A549 (cell line): ENCODE measurements around the gene MME. TPM values are rescaled to one million over a fixed set of nuclear protein-coding genes. Genes with fewer than 3 reads are reported as not detected.
A peak's percentile ranks its signal among the peaks of the same experiment; 100 is the strongest.

Experiments used
- ATAC-seq, 2 experiments: fragments of 200-7000 bp in 1 of 2; fragments of >200 bp in 1 of 2; cut with Nextera tagmentation in 1 of 2; cut with Tn5 transposase in 1 of 2; 3 replicates each; pipeline versions ENCODE4 v1.8.0 to v1.9.1; 2018 to 2020; ENCODE audit warnings: mild to moderate bottlenecking in 1 of 2, moderate library complexity in 1 of 2
- CTCF ChIA-PET: fragments of 300-600 bp; sonication (Branson Sonifier 250); formaldehyde crosslinking; extraction: SDS; loops from one replicate; lab custom pipeline; 2021; ENCODE audit warnings: antibody characterized with exemption, inconsistent platforms; lab: Yijun Ruan, JAX
- POLR2A ChIA-PET: fragments of 350-600 bp; formaldehyde crosslinking; extraction: SDS; loops from one replicate; lab custom pipeline; 2021; ENCODE audit warnings: antibody characterized with exemption, inconsistent platforms; lab: Yijun Ruan, JAX
- DNase-seq, 2 experiments: peaks; one replicate each; pipeline versions ENCODE4 v3.0.0 to v3.0.0-alpha.2; 2011 to 2016; ENCODE audit warnings: low read depth in 1 of 2, low spot score in 1 of 2
- FAIRE-seq: peaks from 2 replicates; lab custom pipeline; 2011; peaks lifted over from hg19 to GRCh38; lab: Jason Lieb, UNC
- H3K27ac ChIP-seq, 2 experiments: fragments of >200 bp; sonication (Bioruptor Twin); formaldehyde crosslinking; 3 replicates each; pipeline ENCODE4 v1.5.1; 2016 to 2017
- H3K4me1 ChIP-seq: fragments of >200 bp; sonication (Bioruptor Twin); formaldehyde crosslinking; 3 replicates; pipeline ENCODE4 v1.6.1; 2016
- H3K4me2 ChIP-seq: fragments of >200 bp; sonication (Bioruptor Twin); formaldehyde crosslinking; 3 replicates; pipeline ENCODE4 v1.6.1; 2016
- H3K4me3 ChIP-seq: fragments of >200 bp; sonication (Bioruptor Twin); formaldehyde crosslinking; 3 replicates; pipeline ENCODE4 v1.5.1; 2016
- H3K9me3 ChIP-seq: fragments of >200 bp; sonication (Bioruptor Twin); formaldehyde crosslinking; 3 replicates; pipeline ENCODE4 v1.6.1; 2016
- BCL3 ChIP-seq: fragments of >200 bp; sonication (Bioruptor Twin); formaldehyde crosslinking; IDR thresholded peaks from 3 replicates; pipeline ENCODE4 v1.6.1; 2016
- CEBPB ChIP-seq, 2 experiments: fragments of >200 bp in 1 of 2; sonication (Bioruptor Twin) in 1 of 2; formaldehyde crosslinking in 1 of 2; IDR thresholded peaks; 2 replicates each; pipeline ENCODE4 v1.6.1; 2012 to 2016
- CHD4 ChIP-seq: fragments of 200-600 bp; sonication (generic); IDR thresholded peaks from 2 replicates; pipeline ENCODE4 v1.6.1; 2016; ENCODE audit warnings: antibody characterized with exemption, mild to moderate bottlenecking, borderline replicate concordance
- CTCF ChIP-seq: fragments of >200 bp; sonication (Bioruptor Twin); formaldehyde crosslinking; IDR thresholded peaks from 3 replicates; pipeline ENCODE4 v1.5.1; 2016
- E2F6 ChIP-seq: IDR thresholded peaks from 2 replicates; pipeline ENCODE4 v1.6.1; 2012; ENCODE audit warnings: low read depth, borderline replicate concordance
- ELK1 ChIP-seq: fragments of 150-350 bp; IDR thresholded peaks from 2 replicates; pipeline ENCODE4 v1.6.1; 2014; ENCODE audit warnings: low read depth, mild to moderate bottlenecking, low read length
- FOXS1 ChIP-seq: fragments of 250-450 bp; sonication (Bioruptor Pico); IDR thresholded peaks from 2 replicates; pipeline ENCODE4 v1.5.0; 2020; ENCODE audit warnings: mild to moderate bottlenecking, moderate library complexity
- HDAC2 ChIP-seq: fragments of 200-600 bp; sonication (generic); IDR thresholded peaks from 2 replicates; pipeline ENCODE4 v1.6.1; 2016
- HES2 ChIP-seq: fragments of >200 bp; sonication (Bioruptor Twin); formaldehyde crosslinking; IDR thresholded peaks from 2 replicates; pipeline ENCODE4 v1.6.1; 2016
- KDM1A ChIP-seq: fragments of 200-600 bp; sonication (generic); IDR thresholded peaks from 2 replicates; pipeline ENCODE4 v1.6.1; 2016; ENCODE audit warnings: low read depth, mild to moderate bottlenecking
- MAFK ChIP-seq: fragments of 450-650 bp; IDR thresholded peaks from 2 replicates; pipeline ENCODE4 v1.6.1; 2014; ENCODE audit not compliant: partially characterized antibody
- MAZ ChIP-seq: fragments of 150-350 bp; IDR thresholded peaks from 2 replicates; pipeline ENCODE4 v1.6.1; 2014; ENCODE audit warnings: antibody characterized with exemption, low read depth, low read length, borderline replicate concordance
- NFE2L2 ChIP-seq: fragments of 150-350 bp; conservative IDR thresholded peaks from 2 replicates; pipeline ENCODE4 v1.6.1; 2014; ENCODE audit warnings: low read length
- NPAS2 ChIP-seq: fragments of 250-450 bp; sonication (Bioruptor Pico); IDR thresholded peaks from 2 replicates; pipeline ENCODE4 v1.8.0; 2022; ENCODE audit warnings: mild to moderate bottlenecking, moderate library complexity, borderline replicate concordance
- NR3C1 ChIP-seq: fragments of >200 bp; sonication (Bioruptor Twin); formaldehyde crosslinking; IDR thresholded peaks from 3 replicates; pipeline ENCODE4 v1.6.1; 2017
- PHF8 ChIP-seq: fragments of 200-600 bp; sonication (generic); IDR thresholded peaks from 2 replicates; pipeline ENCODE4 v1.6.1; 2016; ENCODE audit warnings: low read depth, mild to moderate bottlenecking, antibody characterized with exemption, moderate library complexity, borderline replicate concordance
- RARB ChIP-seq: fragments of 250-450 bp; sonication (Bioruptor Pico); IDR thresholded peaks from 2 replicates; pipeline ENCODE4 v1.8.0; 2021; ENCODE audit warnings: mild to moderate bottlenecking, moderate library complexity
- REST ChIP-seq: fragments of 200-600 bp; sonication (generic); IDR thresholded peaks from 2 replicates; pipeline ENCODE4 v1.6.1; 2016; ENCODE audit warnings: antibody characterized with exemption, mild to moderate bottlenecking, moderate library complexity
- RNF2 ChIP-seq: fragments of 200-600 bp; sonication (generic); IDR thresholded peaks from 2 replicates; pipeline ENCODE4 v1.6.1; 2016; ENCODE audit warnings: low read depth, mild to moderate bottlenecking, antibody characterized with exemption, moderate library complexity, borderline replicate concordance
- SMC3 ChIP-seq: fragments of >200 bp; sonication (Bioruptor Twin); formaldehyde crosslinking; IDR thresholded peaks from 3 replicates; pipeline ENCODE4 v1.6.1; 2018; ENCODE audit warnings: inconsistent platforms
- TFCP2L1 ChIP-seq: fragments of 250-450 bp; sonication (Bioruptor Pico); IDR thresholded peaks from 2 replicates; pipeline ENCODE4 v1.5.0; 2021; ENCODE audit warnings: mild to moderate bottlenecking
- WGBS: methylation state at CpG from one replicate; pipeline ENCODE4 v1.1.6; 2017; ENCODE audit errors: missing lambda C conversion rate; 5-methylcytosine and 5-hydroxymethylcytosine counted together
- polyA plus RNA-seq, 4 experiments: library from polyadenylated mRNA; depleted of rRNA in 3 of 4; stranded (reverse); fragments of >200 nt; fragmentation: RNase III in 1 of 4; extraction: RNeasy Plus Mini Kit Qiagen cat#74134 plus additional on column Dnase treatment in 1 of 4; gene quantifications; 2 replicates in 3 of 4; 3 replicates in 1 of 4; pipeline ENCODE4 v1.2.3, GENCODE V29; 2011 to 2017

Gene MME
- polyA plus RNA-seq, 2 of the 4 experiments (the other 2 are of a cell fraction) = not detected

GRCh38 chr3:155158346-155159037 lies 78.4 kb downstream of the MME start:
- ATAC-seq (no peak), DNase-seq (no peak)
- Histone ChIP-seq H3K27ac (no peak overlapping the region), H3K4me1 (no peaks in the 10 kb centered on the region)
- POLR2A ChIA-PET = no interaction called here
- peak; percentile 33 for TF ChIP-seq MAFK
- TF ChIP-seq NFE2L2 = no peak
- no peak for TF ChIP-seq CHD4
- TF ChIP-seq FOXS1 (CRISPR knock-in tag) = no peak
- TF ChIP-seq CEBPB (IDR thresholded peaks at IDR 0.05) = no peak
- TF ChIP-seq HES2 = no peak
- no peak for TF ChIP-seq TFCP2L1 (CRISPR knock-in tag)
- TF ChIP-seq, all 56 proteins: peak for 1
- FAIRE-seq = no peak
- CTCF ChIA-PET = no interaction called here
- H3K9me3 ChIP-seq = no peaks in the 10 kb centered on the region
- WGBS = 27% methylated on average over 9 of the region's 9 CpGs
- no peak overlapping the region for H3K4me2 ChIP-seq
- no peak overlapping the region for H3K4me3 ChIP-seq

GRCh38 chr3:155159301-155159700 lies 79.2 kb downstream of the MME start:
- H3K4me3 ChIP-seq = no peak overlapping the region
- no peak overlapping the region for H3K27ac ChIP-seq
- ATAC-seq = no peak
- H3K4me2 ChIP-seq = no peak overlapping the region
- POLR2A ChIA-PET = no interaction called here
- TF ChIP-seq CTCF (no peak), RNF2 (no peak), NPAS2 (no peak), KDM1A (no peak), TFCP2L1 (CRISPR knock-in tag) (no peak)
- CTCF ChIA-PET = no interaction called here
- no peak for DNase-seq
- H3K9me3 ChIP-seq = no peaks in the 10 kb centered on the region
- FAIRE-seq = no peak
- WGBS = 64% methylated on average over 2 of the region's 2 CpGs
- no peaks in the 10 kb centered on the region for H3K4me1 ChIP-seq

GRCh38 chr3:155161640-155162292 lies 81.6 kb downstream of the MME start:
- ATAC-seq = no peak
- CTCF ChIA-PET = no interaction called here
- 14% methylated on average over 4 of the region's 4 CpGs for WGBS
- POLR2A ChIA-PET = no interaction called here
- DNase-seq = no peak
- FAIRE-seq = no peak
- no peak overlapping the region for H3K4me3 ChIP-seq
- H3K4me2 ChIP-seq = no peak overlapping the region
- H3K9me3 ChIP-seq = no peaks in the 10 kb centered on the region
- H3K27ac ChIP-seq = no peak overlapping the region
- H3K4me1 ChIP-seq = no peaks in the 10 kb centered on the region
- TF ChIP-seq PHF8 (no peak), SMC3 (no peak), MAFK (no peak), BCL3 (no peak)

GRCh38 chr3:155164306-155164705 lies 84.2 kb downstream of the MME start:
- H3K4me2 ChIP-seq = no peak overlapping the region
- no peak overlapping the region for H3K27ac ChIP-seq
- ATAC-seq (no peak), DNase-seq (no peak), FAIRE-seq (no peak)
- H3K4me1 ChIP-seq = no peaks in the 10 kb centered on the region
- ChIA-PET POLR2A (no interaction called here), CTCF (interaction anchor here (0.6 kb wide), 1 partner anchor 232 kb away, joined by 3 read pairs; no protein-coding TSS in a partner anchor)
- H3K9me3 ChIP-seq = no peaks in the 10 kb centered on the region
- no peak overlapping the region for H3K4me3 ChIP-seq
- TF ChIP-seq NR3C1 = no peak
- TF ChIP-seq ELK1 = no peak
- no peak for TF ChIP-seq REST
- TF ChIP-seq RARB (CRISPR knock-in tag) = no peak
- no peak for TF ChIP-seq E2F6
- no peak for TF ChIP-seq MAZ
- no peak for TF ChIP-seq HDAC2
